ENCODE results near the gene EBF3. TPM values are rescaled to one million over a fixed set of nuclear protein-coding genes. Genes with fewer than 3 reads are reported as not detected.

The EBF3 gene
- total RNA-seq, 1 donor from 2014 or later: 1.2 TPM

GRCh38 chr10:129938460-129938859 lies 25.6 kb downstream of the EBF3 start:
- Mint-ChIP-seq H3K36me3 (no peaks in the 10 kb centered on the region), H3K4me1 (no peaks in the 10 kb centered on the region), H3K4me3 (no peak overlapping the region), H3K9me3 (no peaks in the 10 kb centered on the region), H3K27ac (no peak overlapping the region), H3K27me3 (ENCODE audit: low read depth) (peaks cover 25% of the 10 kb centered on the region)
- TF ChIP-seq, protein P1, sequence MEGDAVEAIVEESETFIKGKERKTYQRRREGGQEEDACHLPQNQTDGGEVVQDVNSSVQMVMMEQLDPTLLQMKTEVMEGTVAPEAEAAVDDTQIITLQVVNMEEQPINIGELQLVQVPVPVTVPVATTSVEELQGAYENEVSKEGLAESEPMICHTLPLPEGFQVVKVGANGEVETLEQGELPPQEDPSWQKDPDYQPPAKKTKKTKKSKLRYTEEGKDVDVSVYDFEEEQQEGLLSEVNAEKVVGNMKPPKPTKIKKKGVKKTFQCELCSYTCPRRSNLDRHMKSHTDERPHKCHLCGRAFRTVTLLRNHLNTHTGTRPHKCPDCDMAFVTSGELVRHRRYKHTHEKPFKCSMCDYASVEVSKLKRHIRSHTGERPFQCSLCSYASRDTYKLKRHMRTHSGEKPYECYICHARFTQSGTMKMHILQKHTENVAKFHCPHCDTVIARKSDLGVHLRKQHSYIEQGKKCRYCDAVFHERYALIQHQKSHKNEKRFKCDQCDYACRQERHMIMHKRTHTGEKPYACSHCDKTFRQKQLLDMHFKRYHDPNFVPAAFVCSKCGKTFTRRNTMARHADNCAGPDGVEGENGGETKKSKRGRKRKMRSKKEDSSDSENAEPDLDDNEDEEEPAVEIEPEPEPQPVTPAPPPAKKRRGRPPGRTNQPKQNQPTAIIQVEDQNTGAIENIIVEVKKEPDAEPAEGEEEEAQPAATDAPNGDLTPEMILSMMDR (IDR thresholded peaks at IDR 0.05; ENCODE audit: unreplicated experiment): no peak
- no peak for DNase-seq (ENCODE audit: low spot score in 2 of 2, unreplicated experiment in 2 of 2)

DNA sequence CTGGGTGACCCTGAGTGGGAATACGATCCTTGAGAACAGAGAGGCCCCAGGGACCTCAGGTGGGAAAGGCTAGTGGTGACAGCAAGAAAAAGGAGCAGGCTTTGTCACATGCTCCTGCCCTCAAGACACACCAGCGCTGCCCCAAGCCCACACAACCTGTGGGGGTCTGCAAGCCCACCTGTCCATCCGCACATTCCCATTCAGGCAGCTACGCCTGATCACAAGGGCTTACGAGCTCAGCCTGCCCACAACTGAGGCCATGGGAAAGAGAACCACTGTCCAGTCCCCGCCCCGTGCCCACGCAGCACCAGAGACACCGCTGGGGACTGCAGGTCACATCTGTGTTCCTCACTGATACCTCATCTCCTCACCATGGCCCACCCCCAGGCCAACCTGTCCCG lies 26.7 kb downstream of the EBF3 start:
- H3K36me3 Mint-ChIP-seq: no peaks in the 10 kb centered on the region
- H3K27me3 Mint-ChIP-seq (ENCODE audit: low read depth): peaks cover 27% of the 10 kb centered on the region
- H3K27ac Mint-ChIP-seq: no peak overlapping the region
- no peaks in the 10 kb centered on the region for H3K4me1 Mint-ChIP-seq
- no peaks in the 10 kb centered on the region for H3K9me3 Mint-ChIP-seq
- H3K4me3 Mint-ChIP-seq: no peak overlapping the region
- DNase-seq (ENCODE audit: low spot score in 2 of 2, unreplicated experiment in 2 of 2): no peak
- TF ChIP-seq, protein P1 (IDR thresholded peaks at IDR 0.05; ENCODE audit: unreplicated experiment): no peak

GRCh38 chr10:129936923-129937300 lies 27.2 kb downstream of the EBF3 start:
- no peak overlapping the region for H3K4me3 Mint-ChIP-seq
- no peak for DNase-seq (ENCODE audit: low spot score in 2 of 2, unreplicated experiment in 2 of 2)
- H3K27ac Mint-ChIP-seq: no peak overlapping the region
- H3K36me3 Mint-ChIP-seq: no peaks in the 10 kb centered on the region
- H3K9me3 Mint-ChIP-seq: no peaks in the 10 kb centered on the region
- H3K4me1 Mint-ChIP-seq: no peaks in the 10 kb centered on the region
- TF ChIP-seq, protein P1 (IDR thresholded peaks at IDR 0.05; ENCODE audit: unreplicated experiment): no peak
- peaks cover 27% of the 10 kb centered on the region for H3K27me3 Mint-ChIP-seq (ENCODE audit: low read depth)

DNA sequence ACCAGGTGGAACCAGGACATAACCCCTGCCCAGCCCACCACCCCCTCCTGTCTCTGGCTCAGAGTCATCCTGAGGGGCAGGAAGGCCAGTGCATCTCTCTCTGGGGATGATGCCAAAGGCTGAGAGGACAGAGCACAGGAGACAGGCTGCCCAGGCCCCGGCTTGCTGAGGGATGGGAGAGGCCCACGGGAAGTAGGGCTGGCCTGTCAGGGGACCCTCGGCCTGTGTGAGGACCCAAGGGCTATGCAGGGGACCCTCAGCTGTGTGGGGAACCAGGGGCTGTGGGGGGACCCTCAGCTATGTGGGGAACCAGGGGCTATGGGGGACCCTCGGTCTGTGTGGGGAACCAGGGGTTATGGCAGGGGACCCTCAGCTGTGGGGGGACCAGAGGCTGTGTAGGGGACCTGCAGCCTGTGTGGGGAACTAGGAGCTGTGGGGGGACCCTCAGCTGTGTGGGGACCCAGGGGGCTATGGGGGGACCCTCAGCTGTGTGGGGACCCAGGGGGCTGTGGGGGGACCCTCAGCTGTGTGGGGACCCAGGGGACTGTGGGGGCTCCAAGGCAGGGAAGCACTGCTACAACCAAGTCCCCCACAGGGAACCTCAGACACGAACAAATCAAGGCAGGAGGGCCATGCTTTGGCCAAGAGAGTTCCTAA lies 27.7 kb downstream of the EBF3 start:
- H3K27me3 Mint-ChIP-seq (ENCODE audit: low read depth): peaks cover 27% of the 10 kb centered on the region
- TF ChIP-seq, protein P1 (IDR thresholded peaks at IDR 0.05; ENCODE audit: unreplicated experiment): no peak

GRCh38 chr10:129935867-129936152 lies 28.3 kb downstream of the EBF3 start:
- H3K27ac Mint-ChIP-seq: no peak overlapping the region
- no peaks in the 10 kb centered on the region for H3K9me3 Mint-ChIP-seq
- H3K27me3 Mint-ChIP-seq (ENCODE audit: low read depth): peaks cover 27% of the 10 kb centered on the region

More for the DNA sequence above, 27.7 kb downstream of the EBF3 start:
- H3K36me3 Mint-ChIP-seq: no peaks in the 10 kb centered on the region
- no peaks in the 10 kb centered on the region for H3K4me1 Mint-ChIP-seq
- no peak for DNase-seq (ENCODE audit: low spot score in 2 of 2, unreplicated experiment in 2 of 2)
- no peaks in the 10 kb centered on the region for H3K9me3 Mint-ChIP-seq
- no peak overlapping the region for H3K4me3 Mint-ChIP-seq
- H3K27ac Mint-ChIP-seq: no peak overlapping the region

More at GRCh38 chr10:129935867-129936152, 28.3 kb downstream of the EBF3 start:
- TF ChIP-seq, protein P1 (IDR thresholded peaks at IDR 0.05; ENCODE audit: unreplicated experiment): no peak
- H3K36me3 Mint-ChIP-seq: no peaks in the 10 kb centered on the region
- no peaks in the 10 kb centered on the region for H3K4me1 Mint-ChIP-seq
- no peak for DNase-seq (ENCODE audit: low spot score in 2 of 2, unreplicated experiment in 2 of 2)
- H3K4me3 Mint-ChIP-seq: no peak overlapping the region
